GM12878 (cell line): Measurements from ENCODE around the gene GABRB1. TPM values are rescaled to one million over a fixed set of nuclear protein-coding genes. Genes with fewer than 3 reads are reported as not detected.

Source experiments
- ATAC-seq: fragments of 200-7000 bp; cut with Tn5 transposase; 3 replicates; pipeline ENCODE4 v1.9.1; 2020; ENCODE audit warnings: mild to moderate bottlenecking, moderate library complexity
- BruUV-seq: library from RNA; stranded (reverse); fragments of 400-500 nt; replicated peaks from 2 replicates; lab custom pipeline; 2021; lab: Mats Ljungman, UMichigan
- CTCF ChIA-PET: fragments of 300-600 bp; sonication (Branson Sonifier 250); formaldehyde crosslinking; extraction: SDS; loops from one replicate; lab custom pipeline; 2021; ENCODE audit warnings: inconsistent platforms; lab: Yijun Ruan, JAX
- POLR2A ChIA-PET: fragments of 350-600 bp; formaldehyde crosslinking; extraction: SDS; loops from one replicate; lab custom pipeline; 2021; ENCODE audit warnings: inconsistent platforms; lab: Charles Lee
- RAD21 ChIA-PET: fragments of 300-600 bp; sonication (Branson Sonifier 250); formaldehyde crosslinking; loops from one replicate; lab custom pipeline; 2023; ENCODE audit warnings: antibody characterized with exemption; ENCODE audit not compliant: unreplicated experiment; lab: Charles Lee
- SMC1A ChIA-PET: fragments of 300-600 bp; sonication (Branson Sonifier 250); formaldehyde crosslinking; loops from one replicate; lab custom pipeline; 2023; ENCODE audit not compliant: unreplicated experiment, uncharacterized antibody; lab: Charles Lee
- DNase-seq: peaks from one replicate; pipeline ENCODE4 v3.0.0-alpha.2; 2011; ENCODE audit warnings: low read depth, low spot score
- FAIRE-seq: peaks from 3 replicates; lab custom pipeline; 2011; peaks lifted over from hg19 to GRCh38; lab: Jason Lieb, UNC
- H2AFZ ChIP-seq: 2 replicates; pipeline ENCODE4 v1.6.0; 2011; ENCODE audit warnings: low read depth, low read length, control low read depth; ENCODE audit not compliant: control insufficient read depth
- H3K27ac ChIP-seq: 2 replicates; pipeline ENCODE4 v1.5.1; 2011; ENCODE audit warnings: control low read depth; ENCODE audit not compliant: control insufficient read depth, insufficient read depth
- H3K27me3 ChIP-seq, 2 experiments: replicated peaks in 1 of 2; 2 replicates each; pipeline versions ENCODE4 v1.6.0 to v1.6.1; 2011; ENCODE audit warnings: low read length in 1 of 2; ENCODE audit not compliant: control insufficient read depth in 2 of 2, insufficient read depth in 2 of 2
- H3K36me3 ChIP-seq, 2 experiments: 2 replicates each; pipeline ENCODE4 v1.5.1; 2011; ENCODE audit warnings: low read length in 1 of 2; ENCODE audit not compliant: control insufficient read depth in 2 of 2, insufficient read depth in 2 of 2
- H3K4me1 ChIP-seq: 2 replicates; pipeline ENCODE4 v1.6.1; 2011; ENCODE audit warnings: mild to moderate bottlenecking, low read length, moderate library complexity, mixed read lengths; ENCODE audit not compliant: control insufficient read depth, insufficient read depth
- H3K4me2 ChIP-seq: 2 replicates; pipeline ENCODE4 v1.6.0; 2011; ENCODE audit warnings: control low read depth; ENCODE audit not compliant: control insufficient read depth, insufficient read depth
- H3K4me3 ChIP-seq: fragments of 200-600 bp; sonication (generic); 2 replicates; pipeline ENCODE4 v1.5.1; 2016
- H3K79me2 ChIP-seq: 2 replicates; pipeline ENCODE4 v1.6.0; 2011; ENCODE audit warnings: low read length; ENCODE audit not compliant: control insufficient read depth, insufficient read depth
- H3K9ac ChIP-seq: 2 replicates; pipeline ENCODE4 v1.8.0; 2011; ENCODE audit warnings: low read length, control low read depth, mixed read lengths; ENCODE audit not compliant: control insufficient read depth, insufficient read depth
- H3K9me3 ChIP-seq: replicated peaks from 3 replicates; pipeline ENCODE4 v1.5.1; 2011; ENCODE audit warnings: mild to moderate bottlenecking, low read length; ENCODE audit not compliant: control insufficient read depth, insufficient read depth
- H4K20me1 ChIP-seq: 2 replicates; pipeline ENCODE4 v1.6.0; 2011; ENCODE audit not compliant: control insufficient read depth, insufficient read depth
- CBFB ChIP-seq: IDR thresholded peaks from 2 replicates; pipeline ENCODE4 v1.6.1; 2016; ENCODE audit warnings: antibody characterized with exemption, low read depth
- GATAD2B ChIP-seq: fragments of 450-650 bp; conservative IDR thresholded peaks from 2 replicates; pipeline ENCODE4 v1.6.1; 2017; ENCODE audit warnings: low read depth, mild to moderate bottlenecking, moderate library complexity
- KAT2A ChIP-seq: conservative IDR thresholded peaks from 2 replicates; pipeline ENCODE4 v1.6.1; 2011; ENCODE audit warnings: low read depth, low read length; ENCODE audit not compliant: control insufficient read depth
- LARP7 ChIP-seq: fragments of 450-650 bp; IDR thresholded peaks from 2 replicates; pipeline ENCODE4 v1.6.1; 2017; ENCODE audit warnings: mild to moderate bottlenecking
- MYC ChIP-seq: IDR thresholded peaks from 2 replicates; pipeline ENCODE4 v1.6.1; 2011; ENCODE audit warnings: mild to moderate bottlenecking, low read length, moderate library complexity, inconsistent platforms; ENCODE audit not compliant: insufficient read depth, insufficient replicate concordance, insufficient read length, severe bottlenecking
- NFXL1 ChIP-seq: fragments of 450-650 bp; IDR thresholded peaks from 2 replicates; pipeline ENCODE4 v1.6.1; 2017; ENCODE audit warnings: antibody characterized with exemption, mild to moderate bottlenecking, borderline replicate concordance
- POLR2AphosphoS5 ChIP-seq: IDR thresholded peaks from 2 replicates; pipeline ENCODE4 v1.6.1; 2011; ENCODE audit warnings: mild to moderate bottlenecking, low read length, inconsistent platforms
- RCOR1 ChIP-seq: conservative IDR thresholded peaks from 2 replicates; pipeline ENCODE4 v1.6.1; 2012; ENCODE audit warnings: low read depth, low read length, improper control_type of control experiment
- SMC3 ChIP-seq: IDR thresholded peaks from 2 replicates; pipeline ENCODE4 v1.6.1; 2011; ENCODE audit warnings: low read length, improper control_type of control experiment, borderline replicate concordance
- SREBF1 ChIP-seq: IDR thresholded peaks from 2 replicates; pipeline ENCODE4 v1.6.1; 2012; ENCODE audit warnings: mild to moderate bottlenecking, low read length
- STAT1 ChIP-seq: fragments of 450-650 bp; conservative IDR thresholded peaks from 2 replicates; pipeline ENCODE4 v1.6.1; 2014; ENCODE audit warnings: antibody characterized with exemption, mild to moderate bottlenecking
- ZSCAN29 ChIP-seq: fragments of 450-650 bp; IDR thresholded peaks from 2 replicates; pipeline ENCODE4 v1.6.1; 2017; ENCODE audit warnings: mild to moderate bottlenecking, moderate library complexity
- WGBS: methylation state at CpG from one replicate; pipeline ENCODE4 v1.1.6; 2016; ENCODE audit warnings: low lambda C conversion rate; ENCODE audit not compliant: insufficient replicate concordance, insufficient coverage; ENCODE audit errors: missing lambda C conversion rate; 5-methylcytosine and 5-hydroxymethylcytosine counted together
- in situ Hi-C: fragments of 300-500 bp; cut with MboI; formaldehyde crosslinking; loops from 9 replicates; pipeline ENCODE4 v1.14.3; 2018; ENCODE audit warnings: mixed read lengths
- intact Hi-C: fragments of 100-400 bp; cut with micrococcal nuclease; formaldehyde crosslinking; loops from one replicate; pipeline ENCODE4 v1.14.2; 2022; ENCODE audit not compliant: unreplicated experiment
- polyA plus RNA-seq, 11 experiments: library from polyadenylated mRNA; depleted of rRNA in 4 of 11; unstranded in 6 of 11; stranded (reverse) in 5 of 11; fragments of >200 nt; fragmentation: Nextera tagmentation in 4 of 11; fragmentation: Illumina TruSeq in 1 of 11; extraction: Ambion mirVana in 4 of 11; extraction: Trizol in 1 of 11; gene quantifications; 1 replicate in 1 of 11; 2 replicates in 10 of 11; pipeline versions ENCODE4 v1.2.1 to v1.2.3, GENCODE V29; 2011 to 2016; ENCODE audit warnings: inconsistent platforms in 2 of 11, missing spikeins in 2 of 11, low read depth in 1 of 11
- total RNA-seq, 4 experiments: library from RNA; depleted of rRNA in 3 of 4; stranded (reverse); fragments of >200 nt in 3 of 4; fragmentation: Illumina TruSeq in 1 of 4; extraction: Trizol in 1 of 4; gene quantifications; 2 replicates each; pipeline versions ENCODE4 v1.2.1 to v1.2.3, GENCODE V29; 2013 to 2021
- TF ChIP-seq, protein P1 (sequence below): fragments of 150-350 bp; IDR thresholded peaks from 2 replicates; pipeline ENCODE4 v1.6.1; 2014; ENCODE audit warnings: mild to moderate bottlenecking, low read depth, low read length

GABRB1 gene
- total and polyA plus RNA-seq, 10 of the 15 experiments (the other 5 are each of a cell fraction or from before 2014, with no cell fraction given) = 0.13 to 0.92 TPM; not detected in 8

DNA sequence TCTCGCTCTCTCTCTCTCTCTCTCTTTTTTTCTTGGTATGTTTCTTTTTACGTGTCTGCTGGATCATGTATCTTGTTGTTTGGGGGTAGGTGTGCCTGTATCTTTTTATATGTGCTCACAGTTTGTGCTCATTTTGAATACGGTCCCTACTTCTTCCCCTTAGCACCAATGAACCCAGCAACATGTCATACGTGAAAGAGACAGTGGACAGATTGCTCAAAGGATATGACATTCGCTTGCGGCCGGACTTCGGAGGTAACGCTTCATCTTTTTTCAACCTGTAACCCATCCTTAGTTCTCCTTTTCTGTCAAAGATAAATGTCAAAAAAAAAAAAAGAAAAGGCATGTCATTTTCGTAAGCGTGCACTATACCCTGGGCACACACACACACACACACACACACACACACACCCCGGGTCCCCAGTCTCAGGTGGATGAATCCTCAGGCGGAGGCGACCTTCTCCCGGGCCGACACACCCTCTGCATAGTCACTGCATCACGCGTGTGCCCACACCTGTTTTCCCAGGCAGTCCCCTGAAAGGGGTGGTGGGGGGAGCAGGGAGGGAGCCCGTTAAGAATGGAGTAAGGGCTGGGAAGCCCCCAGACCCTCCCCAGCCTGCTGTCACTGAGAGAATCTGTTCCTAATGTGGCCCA lies 511 bp downstream of the GABRB1 start:
- Histone ChIP-seq H4K20me1 (no peaks in the 10 kb centered on the region), H3K4me2 (peak overlapping the region; percentile 65), H3K36me3 (no peaks in the 10 kb centered on the region), H3K9ac (no peak overlapping the region), H3K27me3 (peaks cover 2 to 10% of the 10 kb centered on the region in 2 experiments), H3K27ac (no peak overlapping the region), H3K4me3 (peak overlapping the region; percentile 21; the same call in 1 of the 2 replicates), H3K9me3 (no peaks in the 10 kb centered on the region), H3K79me2 (no peaks in the 10 kb centered on the region), H3K4me1 (no peaks in the 10 kb centered on the region), H2AFZ (peak overlapping the region; percentile 43; the same call in 1 of the 2 replicates)
- POLR2A ChIA-PET = no interaction called here
- 29% methylated on average over 15 of the region's 19 CpGs for WGBS
- TF ChIP-seq LARP7 (no peak), ZSCAN29 (0 out of 2 replicates have a peak, but pooled peaks have one; percentile 17)
- peak; percentile 65 for FAIRE-seq
- SMC1A ChIA-PET = interaction anchor here (0.6 to 5.5 kb wide), 12 partner anchors 21 to 187 kb away, joined by 3 to 57 read pairs (median 4); no protein-coding TSS in a partner anchor
- peak; percentile 61 for ATAC-seq
- DNase-seq = no peak
- CTCF ChIA-PET = interaction anchor here (0.7 to 6.3 kb wide), 24 partner anchors 20 to 703 kb away, joined by 3 to 79 read pairs (median 5); no protein-coding TSS in a partner anchor
- intact Hi-C loops = loop anchor here (1.0 to 5.0 kb wide), 4 partner anchors 95 to 350 kb away; no protein-coding TSS in a partner anchor
- RAD21 ChIA-PET = interaction anchor here (0.7 to 3.0 kb wide), 16 partner anchors 18 to 177 kb away, joined by 3 to 52 read pairs (median 4); no protein-coding TSS in a partner anchor
- in situ Hi-C loops = loop anchor here (5.0 kb wide), 1 partner anchor 100 kb away; no protein-coding TSS in a partner anchor
- no TSS peak for BruUV-seq

- Histone ChIP-seq H2AFZ (peak overlapping the region; percentile 52; the same call in 1 of the 2 replicates), H3K27ac (no peak overlapping the region), H3K4me3 (peak overlapping the region; percentile 21; the same call in 1 of the 2 replicates), H3K36me3 (no peaks in the 10 kb centered on the region), H3K9me3 (no peaks in the 10 kb centered on the region), H3K9ac (no peak overlapping the region), H3K4me1 (no peaks in the 10 kb centered on the region), H3K27me3 (peaks cover 2 to 10% of the 10 kb centered on the region in 2 experiments), H4K20me1 (no peaks in the 10 kb centered on the region), H3K4me2 (peak overlapping the region; percentile 36), H3K79me2 (no peaks in the 10 kb centered on the region)
- 8% methylated on average over 39 of the region's 47 CpGs for WGBS
- intact Hi-C loops = loop anchor here (1.0 to 5.0 kb wide), 4 partner anchors 95 to 350 kb away; no protein-coding TSS in a partner anchor
- DNase-seq = no peak
- RAD21 ChIA-PET = interaction anchor here (0.7 to 3.0 kb wide), 15 partner anchors 17 to 188 kb away, joined by 3 to 52 read pairs (median 4); no protein-coding TSS in a partner anchor
- peak; percentile 98 for ATAC-seq
- CTCF ChIA-PET = interaction anchor here (0.7 to 6.3 kb wide), 25 partner anchors 21 to 703 kb away, joined by 3 to 79 read pairs (median 5); no protein-coding TSS in a partner anchor
- in situ Hi-C loops = loop anchor here (5.0 kb wide), 1 partner anchor 100 kb away; no protein-coding TSS in a partner anchor
- no TSS peak for BruUV-seq
- SMC1A ChIA-PET = interaction anchor here (0.6 to 5.5 kb wide), 13 partner anchors 14 to 189 kb away, joined by 3 to 57 read pairs (median 5); no protein-coding TSS in a partner anchor
- peak; percentile 44 for FAIRE-seq
- POLR2A ChIA-PET = no interaction called here
- TF ChIP-seq POLR2AphosphoS5 = no peak
- TF ChIP-seq LARP7 = no peak
- no peak for TF ChIP-seq RCOR1
- no peak for TF ChIP-seq NFXL1
- TF ChIP-seq MYC = no peak
- no peak for TF ChIP-seq SREBF1
- 0 out of 2 replicates have a peak, but pooled peaks have one; percentile 44 for TF ChIP-seq STAT1
- peak; percentile 79 for TF ChIP-seq SMC3
- TF ChIP-seq, protein P1, sequence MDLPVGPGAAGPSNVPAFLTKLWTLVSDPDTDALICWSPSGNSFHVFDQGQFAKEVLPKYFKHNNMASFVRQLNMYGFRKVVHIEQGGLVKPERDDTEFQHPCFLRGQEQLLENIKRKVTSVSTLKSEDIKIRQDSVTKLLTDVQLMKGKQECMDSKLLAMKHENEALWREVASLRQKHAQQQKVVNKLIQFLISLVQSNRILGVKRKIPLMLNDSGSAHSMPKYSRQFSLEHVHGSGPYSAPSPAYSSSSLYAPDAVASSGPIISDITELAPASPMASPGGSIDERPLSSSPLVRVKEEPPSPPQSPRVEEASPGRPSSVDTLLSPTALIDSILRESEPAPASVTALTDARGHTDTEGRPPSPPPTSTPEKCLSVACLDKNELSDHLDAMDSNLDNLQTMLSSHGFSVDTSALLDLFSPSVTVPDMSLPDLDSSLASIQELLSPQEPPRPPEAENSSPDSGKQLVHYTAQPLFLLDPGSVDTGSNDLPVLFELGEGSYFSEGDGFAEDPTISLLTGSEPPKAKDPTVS = no peak
- TF ChIP-seq GATAD2B = peak; percentile 62; the same call in 1 of the 2 replicates
- TF ChIP-seq KAT2A = no peak
- TF ChIP-seq CBFB = no peak
Observed at GRCh38 chr4:47032405-47033106, 1.2 kb downstream of the GABRB1 start.
